Measurements from ENCODE around the gene RCAN3. TPM values are rescaled to one million over a fixed set of nuclear protein-coding genes. Genes with fewer than 3 reads are reported as not detected.
"Not testable (repeated sequence)": the region's sequence is repeated elsewhere in the genome, so short reads cannot be mapped to it uniquely, and the experiment has no call there.

The RCAN3 gene
- total RNA-seq, 1 donor = 122 TPM

GRCh38 chr1:24545662-24546061, 43.0 kb downstream of the RCAN3 start:
- peaks cover 7% of the 10 kb centered on the region for H3K4me1 ChIP-seq (ENCODE audit: insufficient read depth, low read length)
- no peaks in the 10 kb centered on the region for H3K9me3 ChIP-seq (ENCODE audit: low read depth, low read length)
- no peaks in the 10 kb centered on the region for H3K27me3 ChIP-seq (ENCODE audit: insufficient read depth, low read length)
- H3K4me3 ChIP-seq (ENCODE audit: low read length) = no peak overlapping the region

- Histone ChIP-seq H3K27me3 (ENCODE audit: insufficient read depth, low read length) (no peaks in the 10 kb centered on the region), H3K4me1 (ENCODE audit: insufficient read depth, low read length) (no peaks in the 10 kb centered on the region), H3K4me3 (ENCODE audit: low read length) (no peak overlapping the region), H3K9me3 (ENCODE audit: low read depth, low read length) (no peaks in the 10 kb centered on the region)
Measured at GRCh38 chr1:24547195-24547594, 44.6 kb downstream of the RCAN3 start.

GRCh38 chr1:24548070-24548469, 45.4 kb downstream of the RCAN3 start:
- no peaks in the 10 kb centered on the region for H3K9me3 ChIP-seq (ENCODE audit: low read depth, low read length)
- no peaks in the 10 kb centered on the region for H3K4me1 ChIP-seq (ENCODE audit: insufficient read depth, low read length)
- H3K4me3 ChIP-seq (ENCODE audit: low read length) = no peak overlapping the region
- no peaks in the 10 kb centered on the region for H3K27me3 ChIP-seq (ENCODE audit: insufficient read depth, low read length)

- H3K4me3 ChIP-seq (ENCODE audit: low read length); H3K4me1 ChIP-seq (ENCODE audit: insufficient read depth, low read length); H3K9me3 ChIP-seq (ENCODE audit: low read depth, low read length); H3K27me3 ChIP-seq (ENCODE audit: insufficient read depth, low read length): not testable (repeated sequence)
Measured at GRCh38 chr1:24549210-24549609, 46.6 kb downstream of the RCAN3 start.

- Histone ChIP-seq H3K27me3 (ENCODE audit: insufficient read depth, low read length) (peaks cover 12% of the 10 kb centered on the region), H3K4me1 (ENCODE audit: insufficient read depth, low read length) (peaks cover 4% of the 10 kb centered on the region), H3K9me3 (ENCODE audit: low read depth, low read length) (no peaks in the 10 kb centered on the region), H3K4me3 (ENCODE audit: low read length) (no peak overlapping the region)
Measured at GRCh38 chr1:24551290-24551959, 48.8 kb downstream of the RCAN3 start.

- no peak overlapping the region for H3K4me3 ChIP-seq (ENCODE audit: low read length)
- H3K4me1 ChIP-seq (ENCODE audit: insufficient read depth, low read length) = peaks cover 6% of the 10 kb centered on the region
- H3K9me3 ChIP-seq (ENCODE audit: low read depth, low read length) = no peaks in the 10 kb centered on the region
- H3K27me3 ChIP-seq (ENCODE audit: insufficient read depth, low read length) = peaks cover 17% of the 10 kb centered on the region
Measured at GRCh38 chr1:24551960-24552571, 49.4 kb downstream of the RCAN3 start.

- H3K4me1 ChIP-seq (ENCODE audit: insufficient read depth, low read length) = peaks cover 6% of the 10 kb centered on the region
- no peak overlapping the region for H3K4me3 ChIP-seq (ENCODE audit: low read length)
- peaks cover 17% of the 10 kb centered on the region for H3K27me3 ChIP-seq (ENCODE audit: insufficient read depth, low read length)
- H3K9me3 ChIP-seq (ENCODE audit: low read depth, low read length) = no peaks in the 10 kb centered on the region
Measured at GRCh38 chr1:24553931-24554330, 51.3 kb downstream of the RCAN3 start.

GRCh38 chr1:24554714-24555113, 52.1 kb downstream of the RCAN3 start:
- H3K4me1 ChIP-seq (ENCODE audit: insufficient read depth, low read length) = peaks cover 6% of the 10 kb centered on the region
- no peaks in the 10 kb centered on the region for H3K9me3 ChIP-seq (ENCODE audit: low read depth, low read length)
- no peak overlapping the region for H3K4me3 ChIP-seq (ENCODE audit: low read length)
- peaks cover 17% of the 10 kb centered on the region for H3K27me3 ChIP-seq (ENCODE audit: insufficient read depth, low read length)

GRCh38 chr1:24555591-24556413, 53.2 kb downstream of the RCAN3 start, which contains the start of gene NCMAP:
Gene NCMAP, plus strand, starts transcription at chr1:24556087. Its CDS starts 39,344 bp downstream, at chr1:24595431.
- Histone ChIP-seq H3K27me3 (ENCODE audit: insufficient read depth, low read length) (peaks cover 17% of the 10 kb centered on the region), H3K4me3 (ENCODE audit: low read length) (no peak within 1 kb of the TSS), H3K9me3 (ENCODE audit: low read depth, low read length) (no peaks in the 10 kb centered on the region), H3K4me1 (ENCODE audit: insufficient read depth, low read length) (peaks cover 6% of the 10 kb centered on the region)

- no peaks in the 10 kb centered on the region for H3K9me3 ChIP-seq (ENCODE audit: low read depth, low read length)
- H3K27me3 ChIP-seq (ENCODE audit: insufficient read depth, low read length) = peaks cover 17% of the 10 kb centered on the region
- peaks cover 6% of the 10 kb centered on the region for H3K4me1 ChIP-seq (ENCODE audit: insufficient read depth, low read length)
- no peak overlapping the region for H3K4me3 ChIP-seq (ENCODE audit: low read length)
Measured at GRCh38 chr1:24556414-24556795, 53.8 kb downstream of the RCAN3 start.

GRCh38 chr1:24557220-24557619, 54.6 kb downstream of the RCAN3 start:
- Histone ChIP-seq H3K27me3 (ENCODE audit: insufficient read depth, low read length) (peaks cover 17% of the 10 kb centered on the region), H3K9me3 (ENCODE audit: low read depth, low read length) (no peaks in the 10 kb centered on the region), H3K4me3 (ENCODE audit: low read length) (no peak overlapping the region), H3K4me1 (ENCODE audit: insufficient read depth, low read length) (peaks cover 6% of the 10 kb centered on the region)

- Histone ChIP-seq H3K9me3 (ENCODE audit: low read depth, low read length) (no peaks in the 10 kb centered on the region), H3K4me1 (ENCODE audit: insufficient read depth, low read length) (peaks cover 6% of the 10 kb centered on the region), H3K27me3 (ENCODE audit: insufficient read depth, low read length) (peaks cover 17% of the 10 kb centered on the region), H3K4me3 (ENCODE audit: low read length) (no peak overlapping the region)
Measured at GRCh38 chr1:24557711-24558131, 55.1 kb downstream of the RCAN3 start.

- Histone ChIP-seq H3K27me3 (ENCODE audit: insufficient read depth, low read length) (peaks cover 17% of the 10 kb centered on the region), H3K9me3 (ENCODE audit: low read depth, low read length) (no peaks in the 10 kb centered on the region), H3K4me1 (ENCODE audit: insufficient read depth, low read length) (peaks cover 6% of the 10 kb centered on the region), H3K4me3 (ENCODE audit: low read length) (no peak overlapping the region)
Measured at GRCh38 chr1:24558455-24558854, 55.8 kb downstream of the RCAN3 start.

GRCh38 chr1:24558902-24559791, 56.5 kb downstream of the RCAN3 start:
- Histone ChIP-seq H3K9me3 (ENCODE audit: low read depth, low read length) (no peaks in the 10 kb centered on the region), H3K4me1 (ENCODE audit: insufficient read depth, low read length) (peaks cover 6% of the 10 kb centered on the region), H3K27me3 (ENCODE audit: insufficient read depth, low read length) (peaks cover 17% of the 10 kb centered on the region), H3K4me3 (ENCODE audit: low read length) (no peak overlapping the region)

All from mononuclear cell (primary cell).